HT-29 (cell line): ENCODE data around the gene SCG5. TPM values are rescaled to one million over a fixed set of nuclear protein-coding genes. Genes with fewer than 3 reads are reported as not detected.

ENCODE experiments used
- DNase-seq: peaks from one replicate; pipeline ENCODE4 v3.0.0-alpha.2; 2015; ENCODE audit warnings: low spot score
- total RNA-seq: library from RNA; depleted of rRNA; stranded (reverse); fragments of >200 nt; shearing (Covaris generic); gene quantifications from 2 replicates; pipeline ENCODE4 v1.2.3, GENCODE V29; 2014

Gene SCG5
- total RNA-seq, 1 experiment from 2014 or later, result 0.25 TPM

DNA sequence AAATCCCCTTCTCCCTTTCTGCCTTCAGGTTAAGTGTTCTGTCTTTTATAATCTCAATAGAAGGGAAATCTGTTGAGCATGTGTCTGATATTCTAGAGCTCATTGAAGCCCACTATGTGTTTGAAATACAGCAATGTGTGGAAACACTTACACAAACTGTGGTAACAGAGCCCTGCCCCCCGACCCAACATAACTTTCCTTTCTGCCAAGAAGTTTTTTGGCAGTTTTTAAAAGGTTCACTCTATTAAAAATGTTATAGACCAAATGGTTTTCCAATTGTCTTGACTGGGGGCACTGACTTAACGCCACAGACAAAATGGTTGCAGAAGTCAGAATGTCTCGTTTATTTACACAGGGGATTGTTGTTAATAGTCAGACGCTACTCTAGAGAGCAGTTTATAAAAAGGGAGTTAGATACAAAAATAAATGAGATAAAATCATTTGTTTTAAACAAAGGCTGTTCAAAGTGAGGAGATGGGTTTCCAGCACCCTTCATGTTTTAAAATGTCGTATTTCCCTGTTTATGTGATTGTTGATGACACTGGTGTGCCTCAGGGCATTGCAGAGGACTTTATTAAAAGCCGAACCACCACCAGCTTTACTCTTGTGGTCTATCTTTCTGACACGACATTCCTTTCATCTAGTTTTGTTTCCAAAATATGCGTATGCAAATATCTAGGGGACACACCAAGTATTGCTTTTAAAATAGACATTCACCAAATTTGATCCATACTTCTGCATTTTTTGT is 49.6 kb downstream of the SCG5 start:
- DNase-seq, result no peak

DNA sequence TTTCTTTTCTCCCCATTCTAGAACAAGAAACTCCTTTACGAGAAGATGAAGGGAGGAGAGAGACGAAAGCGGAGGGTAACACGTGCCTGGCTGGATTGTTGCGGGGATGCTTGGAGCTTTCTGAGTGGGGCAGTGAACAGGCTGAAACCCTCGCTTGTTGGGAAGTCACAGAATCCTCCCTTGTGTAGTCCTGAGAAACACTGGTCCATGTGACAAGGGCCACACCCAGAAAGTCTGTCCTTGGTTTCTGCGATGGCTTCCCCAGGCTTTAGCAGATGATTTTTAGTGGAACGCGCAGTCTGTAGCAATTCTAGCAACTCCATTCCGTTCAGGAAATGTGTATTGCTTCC is 50.2 kb downstream of the SCG5 start:
- DNase-seq, result no peak

DNA sequence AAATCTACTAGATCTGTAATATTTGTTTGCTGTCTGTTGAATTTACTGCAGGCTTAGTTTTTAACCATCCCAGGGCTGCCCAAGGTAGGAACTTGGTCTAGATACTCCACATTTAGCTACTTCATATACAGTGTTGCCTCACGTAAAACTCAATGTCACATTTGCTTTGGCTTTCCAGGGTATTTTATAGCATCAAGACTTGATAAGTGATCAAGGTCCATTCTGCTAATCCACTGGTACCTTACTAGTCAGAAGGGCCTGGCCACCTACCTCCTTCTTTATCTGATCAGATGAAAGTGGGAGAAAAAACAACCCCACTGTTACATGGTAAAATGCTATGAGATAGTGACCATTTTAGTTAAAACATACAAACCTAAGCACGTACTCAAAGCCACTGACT is 50.8 kb downstream of the SCG5 start:
- no peak for DNase-seq

DNA sequence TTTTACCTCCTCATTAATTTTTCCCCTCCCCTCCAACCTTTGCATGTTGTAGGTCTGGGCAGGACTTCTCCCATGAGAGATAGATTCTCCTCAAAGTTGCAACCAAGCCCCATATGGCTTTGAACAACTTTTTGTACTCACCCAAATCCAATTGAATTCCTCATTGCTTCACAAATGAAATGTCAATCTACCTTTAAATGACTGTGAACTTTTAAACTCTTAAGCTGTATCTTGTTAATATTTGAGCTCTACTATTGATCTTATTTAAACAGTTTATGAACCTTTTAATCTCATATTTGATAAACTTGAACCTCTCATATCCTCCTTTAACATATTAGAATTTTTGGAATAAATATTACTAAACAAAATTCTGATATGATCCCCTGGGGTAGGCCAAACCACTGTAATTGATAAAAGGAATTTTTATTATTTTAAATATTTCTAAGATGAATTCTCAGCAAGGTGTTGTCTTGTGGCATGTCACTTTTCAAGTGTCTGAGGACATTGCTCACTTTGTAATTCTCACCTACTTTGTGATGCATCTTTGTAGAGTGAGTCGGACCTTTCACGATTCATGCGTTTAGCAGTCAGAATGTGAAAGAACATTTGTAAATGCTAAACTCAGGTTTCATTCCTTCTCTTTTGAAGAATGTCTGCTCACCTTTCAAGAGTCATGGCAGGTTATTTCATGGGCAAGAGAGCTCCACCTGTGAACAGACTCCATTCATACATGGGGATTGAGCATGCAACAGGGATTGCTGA is 52.9 kb downstream of the SCG5 start:
- DNase-seq, result no peak

DNA sequence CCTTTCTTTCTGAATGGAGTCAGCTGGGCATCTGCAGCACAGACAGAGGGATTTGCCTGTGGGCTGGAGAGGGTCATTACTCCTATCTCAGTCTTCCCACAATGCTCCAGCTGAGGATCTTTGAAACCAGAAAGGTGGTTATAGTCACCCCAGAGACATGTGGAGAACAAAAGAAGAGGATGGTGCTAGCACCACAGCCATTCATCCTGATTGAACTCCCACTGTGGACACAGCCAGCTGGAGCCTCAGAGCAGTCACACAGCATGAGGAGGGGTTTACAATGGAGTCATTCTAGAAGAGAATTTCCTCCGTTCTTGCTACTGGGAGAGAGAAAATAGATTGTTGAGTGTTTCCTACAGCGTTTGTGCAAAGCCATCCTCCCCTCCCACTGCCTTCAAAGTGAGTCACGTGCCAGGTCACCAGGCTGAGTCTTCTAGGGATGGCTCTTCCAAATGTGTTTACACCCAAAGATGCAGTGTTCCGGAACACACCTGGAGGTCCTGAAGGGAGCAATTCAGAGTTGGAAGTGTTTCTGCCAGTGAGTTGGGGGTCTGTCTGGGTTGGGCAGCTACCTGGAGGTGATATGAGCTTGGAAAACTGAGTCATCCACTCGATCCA is 57.4 kb downstream of the SCG5 start:
- no peak for DNase-seq

DNA sequence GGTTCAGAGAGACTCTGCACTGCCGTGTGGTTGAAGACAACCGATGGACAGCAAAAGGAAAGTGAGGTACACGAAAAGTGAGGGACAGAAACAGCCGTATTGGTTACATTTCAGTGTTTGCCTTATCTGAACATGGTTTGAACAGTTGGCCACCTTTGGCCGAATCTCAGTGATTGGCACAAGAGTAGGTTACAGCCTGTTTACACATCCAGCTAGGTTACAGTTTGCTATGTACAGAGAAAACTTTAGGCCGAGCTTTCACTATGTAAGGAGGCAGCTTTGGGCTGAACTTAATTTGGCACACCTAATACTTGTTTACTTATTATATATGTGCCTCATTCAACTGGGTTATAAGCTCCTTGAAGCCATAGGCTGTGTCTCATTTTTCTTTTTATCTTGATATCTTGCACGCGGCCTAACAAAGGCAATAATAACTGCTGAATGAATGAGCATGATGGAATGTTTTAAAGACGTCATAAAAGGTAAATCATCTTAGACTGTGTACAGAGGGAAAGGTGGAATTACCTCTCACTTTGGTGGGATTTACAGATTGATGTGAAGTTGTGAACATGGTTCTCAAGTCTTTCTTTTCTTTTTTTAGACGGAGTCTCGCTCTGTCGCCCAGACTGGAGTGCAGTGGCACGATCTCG is 59.1 kb downstream of the SCG5 start:
- peak; percentile 26 for DNase-seq

DNA sequence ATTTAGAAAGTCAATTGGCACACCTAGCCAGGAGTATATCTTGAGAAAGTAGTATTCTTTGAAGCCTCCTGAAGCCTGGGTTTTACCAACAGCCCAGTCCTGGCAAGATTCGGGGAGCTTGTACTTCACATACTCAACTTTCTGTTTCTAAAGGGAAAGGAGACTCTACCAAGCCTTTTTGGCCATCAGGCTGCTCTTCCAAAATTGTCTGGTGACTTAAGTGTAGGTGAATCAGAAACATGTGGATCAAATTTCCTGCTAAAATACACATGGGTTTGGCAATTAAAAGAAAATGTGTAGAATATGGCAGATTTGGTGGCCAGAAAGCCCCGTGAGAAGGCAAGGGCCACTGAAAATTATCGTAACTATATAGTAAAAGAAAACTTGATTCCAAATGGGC is 60.4 kb downstream of the SCG5 start:
- no peak for DNase-seq

DNA sequence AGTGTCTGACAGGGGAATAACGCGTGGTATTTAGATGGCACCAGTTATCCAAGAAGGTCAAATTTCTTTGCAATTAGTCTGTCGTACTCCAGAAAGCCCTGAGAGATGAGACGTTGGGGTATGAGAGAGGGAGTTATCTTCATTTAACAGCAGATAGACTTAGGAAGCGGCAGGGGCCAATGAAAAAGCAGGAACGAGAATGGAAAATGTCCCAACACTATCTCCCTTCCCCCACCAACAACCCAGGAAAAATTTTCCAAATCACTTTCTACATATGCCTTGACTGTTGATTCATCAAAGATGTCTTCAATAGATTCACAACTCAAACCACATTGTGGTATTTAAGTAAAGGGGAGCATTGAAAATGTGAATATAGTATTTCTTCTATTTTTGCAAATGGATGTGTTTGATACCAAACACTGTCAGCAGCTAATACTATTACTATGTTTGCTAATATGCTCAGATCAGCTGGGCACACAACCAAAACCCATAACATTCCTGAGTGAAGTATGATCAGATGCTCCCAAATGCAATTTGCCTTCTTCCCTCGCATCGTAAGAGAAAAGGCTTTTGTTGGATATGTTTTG is 63.0 kb downstream of the SCG5 start:
- DNase-seq, result no peak

DNA sequence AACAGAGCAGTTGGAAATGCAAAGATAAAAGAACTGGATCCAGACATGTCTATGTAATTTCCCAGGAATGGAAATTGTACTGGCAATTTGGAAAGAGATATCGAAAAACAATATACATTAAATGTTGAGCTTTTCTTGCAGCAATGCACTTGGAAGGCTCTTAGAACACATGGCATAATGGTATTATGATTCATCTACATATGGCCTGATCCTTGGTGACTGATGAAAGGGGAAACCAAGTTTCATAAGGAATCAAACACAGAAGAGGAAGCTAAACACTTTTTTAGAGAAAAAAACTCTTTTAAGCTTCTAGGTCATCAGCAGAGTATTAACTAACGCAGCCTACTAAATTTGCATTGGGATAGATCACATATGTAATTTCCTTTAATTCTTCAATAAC is 63.9 kb downstream of the SCG5 start:
- DNase-seq, result no peak

DNA sequence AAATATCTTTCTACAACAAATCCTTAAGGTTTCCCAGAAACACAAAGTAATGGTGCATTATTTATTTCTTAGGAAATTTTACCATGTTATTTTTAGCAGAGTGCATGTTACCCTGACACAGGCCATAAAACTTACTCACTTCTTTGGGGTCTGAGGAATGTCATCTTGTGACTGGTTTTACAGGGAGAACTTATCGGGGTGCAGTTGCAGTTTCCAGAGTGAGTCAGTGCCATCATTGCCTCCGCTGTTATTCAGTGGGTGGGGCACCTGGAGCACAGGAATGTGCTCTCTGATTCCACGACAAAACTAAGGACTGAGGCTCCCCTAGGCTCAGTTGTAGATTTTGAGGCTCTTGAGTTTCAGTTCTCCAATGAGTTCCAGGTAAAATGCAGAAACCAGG is 65.2 kb downstream of the SCG5 start:
- no peak for DNase-seq

DNA sequence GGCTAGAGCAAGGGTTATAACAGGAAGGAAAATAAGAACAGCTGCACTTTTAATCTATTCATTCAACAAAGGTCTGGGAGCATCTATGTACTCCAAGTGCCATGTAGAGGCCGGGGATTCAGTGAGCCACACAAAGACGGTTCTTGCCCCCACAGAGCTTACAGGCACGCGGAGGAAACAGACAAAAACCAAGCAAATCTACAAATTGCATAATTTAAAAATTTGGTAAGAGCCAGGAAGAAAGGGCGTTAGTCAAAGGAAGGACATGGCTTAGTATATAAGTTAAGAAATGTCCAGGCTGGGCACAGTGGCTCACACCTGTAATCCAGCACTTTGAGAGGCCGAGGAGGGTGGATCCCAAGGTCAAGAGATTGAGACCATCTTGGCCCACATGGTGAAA is 65.9 kb downstream of the SCG5 start:
- DNase-seq, result no peak

DNA sequence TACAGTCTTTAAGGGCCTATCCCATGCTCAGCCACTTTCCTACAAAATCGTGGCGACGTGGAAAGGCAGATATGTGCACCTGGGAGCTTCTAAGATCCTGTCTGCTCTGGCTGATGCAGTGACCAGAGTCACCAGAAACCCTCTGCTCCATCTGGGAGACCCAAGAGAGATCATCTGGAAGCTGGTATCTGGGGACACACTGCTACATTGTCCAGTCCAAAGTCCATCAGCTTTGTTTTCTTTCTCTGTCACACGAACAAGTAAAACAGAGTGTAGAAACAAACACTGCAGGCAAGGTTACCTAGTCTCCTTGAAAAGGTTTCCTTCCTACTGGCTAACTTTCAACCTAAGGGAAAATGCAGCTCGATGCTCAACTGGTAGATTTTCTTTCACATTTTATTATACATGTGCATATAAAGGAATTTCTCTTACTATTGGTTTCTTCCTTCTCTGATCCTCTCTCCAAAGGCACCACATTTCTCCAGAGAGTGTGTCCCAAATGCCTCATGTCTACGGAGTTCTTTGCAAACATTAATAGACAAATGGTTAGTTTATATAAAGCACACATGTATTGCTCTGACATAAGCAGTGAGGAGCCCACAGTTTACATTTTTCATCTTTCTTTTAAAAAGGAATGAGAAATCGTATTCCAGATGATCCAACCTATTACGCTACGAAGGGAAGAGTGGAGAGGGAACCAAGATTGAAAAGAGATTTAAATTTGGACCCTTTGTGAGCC is 68.0 kb downstream of the SCG5 start:
- no peak for DNase-seq

DNA sequence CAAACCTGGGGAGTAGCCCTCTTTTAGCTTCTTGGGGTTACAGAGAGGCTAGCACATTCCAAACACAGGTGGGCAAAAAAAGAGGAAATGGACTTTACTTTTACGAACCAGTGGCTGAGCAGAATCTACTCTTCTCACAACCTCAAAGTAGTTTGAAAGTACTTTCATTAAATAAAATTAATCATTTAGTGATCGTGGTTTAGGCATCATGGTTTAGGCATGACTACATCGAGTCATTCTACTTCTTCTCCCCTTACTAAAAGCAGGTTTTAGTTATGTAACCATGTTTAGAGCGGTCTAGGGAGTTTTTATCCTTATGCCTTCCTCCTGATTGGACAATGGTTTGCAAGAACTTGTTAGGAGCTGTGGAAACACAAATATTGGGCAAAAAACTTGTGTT is 73.8 kb downstream of the SCG5 start:
- DNase-seq, result no peak

DNA sequence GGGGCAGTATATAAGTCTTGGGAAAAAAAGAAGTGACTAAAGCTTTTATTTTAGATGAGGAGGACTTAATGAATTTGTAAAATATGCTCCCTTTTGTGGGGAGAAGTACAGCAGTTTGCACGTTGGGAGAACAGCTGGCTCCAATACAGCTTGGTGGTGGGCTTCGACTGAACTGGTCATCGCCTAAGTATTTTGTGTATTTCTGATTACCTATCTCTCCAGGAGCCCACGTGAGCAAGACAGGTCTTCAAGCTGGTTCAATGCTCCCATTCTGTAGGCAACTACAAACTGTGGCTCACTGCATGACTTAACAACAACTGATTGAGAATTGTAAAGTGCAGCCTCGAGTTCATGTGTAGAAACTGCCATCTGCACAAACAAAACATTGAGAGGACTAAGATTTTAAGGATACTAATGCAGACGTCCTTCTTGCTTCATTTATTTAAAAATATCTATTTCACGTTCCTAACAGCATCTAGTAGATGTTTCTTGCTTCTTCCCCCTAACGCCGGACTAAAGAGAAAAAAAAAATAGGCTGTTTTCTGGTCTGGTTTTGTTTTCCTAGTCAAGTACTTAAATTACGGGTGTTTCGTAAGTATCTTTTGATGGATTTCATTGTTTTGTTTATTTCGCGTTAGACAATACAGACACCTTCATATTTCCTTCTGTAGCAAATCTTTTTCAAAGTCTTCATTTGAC is 74.9 kb downstream of the SCG5 start:
- DNase-seq, result no peak

DNA sequence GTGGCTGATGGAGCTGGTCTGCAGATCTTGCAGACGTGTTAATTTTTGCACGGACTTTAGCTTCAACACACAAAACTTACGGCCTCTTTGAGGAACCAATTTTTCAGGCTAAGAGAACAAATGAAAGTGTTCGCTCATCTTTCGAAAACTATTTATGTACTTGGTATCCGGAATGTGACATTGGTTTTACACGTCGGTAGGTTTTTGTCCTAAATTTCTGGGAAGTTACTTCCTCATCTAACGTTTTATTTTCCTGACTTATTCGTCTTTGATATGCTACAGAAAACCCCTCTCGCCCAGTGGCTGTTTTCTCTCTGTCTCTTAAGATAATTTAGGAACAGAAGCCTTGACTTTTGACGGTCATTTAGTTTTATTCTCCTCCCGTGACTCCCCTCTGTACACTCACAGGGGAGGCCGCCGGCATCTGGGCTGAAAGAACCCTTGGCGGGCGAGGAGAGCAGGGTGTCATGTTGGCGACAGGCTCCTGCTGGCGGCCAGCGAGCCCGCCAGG is 75.5 kb downstream of the SCG5 start:
- no peak for DNase-seq

DNA sequence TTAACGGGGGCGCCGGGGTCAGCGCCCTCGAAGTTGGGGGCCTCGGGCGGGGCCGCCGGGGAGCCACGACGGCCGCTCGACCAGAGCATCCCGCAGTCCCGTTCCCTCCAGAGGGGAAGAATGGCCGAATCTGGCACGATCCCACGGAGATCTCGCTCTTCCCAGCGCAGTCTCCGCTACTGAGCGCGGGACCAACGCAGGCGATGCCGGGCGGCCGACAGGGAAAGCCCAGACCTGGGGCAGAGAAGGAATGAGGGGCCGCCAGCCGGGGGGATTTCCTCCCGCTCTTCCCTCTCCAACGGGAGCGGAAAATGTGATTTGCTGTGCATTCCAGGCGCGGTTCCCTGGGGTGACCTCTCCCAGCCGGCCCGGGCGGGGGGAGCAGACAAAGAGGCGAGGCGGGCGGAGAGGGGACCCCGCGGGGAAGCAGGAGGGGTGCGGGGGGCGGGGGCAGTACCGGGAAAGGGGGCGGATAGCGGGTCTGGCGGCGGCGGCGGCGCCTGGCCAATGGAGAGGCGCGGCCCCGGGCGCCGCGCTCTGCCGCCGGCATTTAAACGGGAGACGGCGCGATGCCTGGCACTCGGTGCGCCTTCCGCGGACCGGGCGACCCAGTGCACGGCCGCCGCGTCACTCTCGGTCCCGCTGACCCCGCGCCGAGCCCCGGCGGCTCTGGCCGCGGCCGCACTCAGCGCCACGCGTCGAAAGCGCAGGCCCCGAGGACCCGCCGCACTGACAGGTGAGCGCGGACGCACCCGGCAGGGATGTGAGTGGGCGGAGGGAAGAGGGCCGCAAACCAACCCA is 76.1 kb downstream of the SCG5 start, which contains the start of gene GREM1:
TSS of gene GREM1 (plus strand) at position 579 of the 801 bp plus-strand sequence. CDS start 12,687 bp downstream, outside the sequence.
- DNase-seq, result no peak

DNA sequence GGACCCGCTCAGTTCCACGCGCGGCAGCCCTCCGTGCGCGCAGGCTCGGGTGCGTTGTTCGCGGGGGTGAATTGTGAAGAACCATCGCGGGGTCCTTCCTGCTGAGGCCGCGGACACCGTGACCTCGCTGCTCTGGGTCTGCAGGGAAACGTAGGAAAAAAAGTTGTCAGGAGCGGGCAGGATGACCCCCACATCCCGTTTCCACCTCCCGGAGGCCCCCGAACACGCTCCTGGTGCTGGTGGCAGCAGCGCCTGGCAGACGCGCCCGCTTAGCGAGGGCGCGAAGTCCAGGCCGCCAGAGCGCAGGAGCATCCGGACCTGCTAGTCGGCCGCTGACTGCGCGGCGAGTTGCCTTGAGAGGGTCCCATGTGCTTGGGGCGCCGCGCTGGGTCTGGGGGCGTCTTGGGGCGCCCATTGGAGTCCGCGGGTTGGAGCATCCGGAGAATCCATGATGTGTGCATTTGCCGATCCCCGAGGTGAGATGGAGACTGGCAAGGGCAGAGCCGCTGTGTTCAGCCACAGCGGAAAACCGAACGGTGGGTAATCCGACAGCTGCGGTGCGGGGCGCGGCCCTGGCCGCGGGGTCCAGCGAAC is 76.8 kb downstream of the SCG5 start:
- no peak for DNase-seq

DNA sequence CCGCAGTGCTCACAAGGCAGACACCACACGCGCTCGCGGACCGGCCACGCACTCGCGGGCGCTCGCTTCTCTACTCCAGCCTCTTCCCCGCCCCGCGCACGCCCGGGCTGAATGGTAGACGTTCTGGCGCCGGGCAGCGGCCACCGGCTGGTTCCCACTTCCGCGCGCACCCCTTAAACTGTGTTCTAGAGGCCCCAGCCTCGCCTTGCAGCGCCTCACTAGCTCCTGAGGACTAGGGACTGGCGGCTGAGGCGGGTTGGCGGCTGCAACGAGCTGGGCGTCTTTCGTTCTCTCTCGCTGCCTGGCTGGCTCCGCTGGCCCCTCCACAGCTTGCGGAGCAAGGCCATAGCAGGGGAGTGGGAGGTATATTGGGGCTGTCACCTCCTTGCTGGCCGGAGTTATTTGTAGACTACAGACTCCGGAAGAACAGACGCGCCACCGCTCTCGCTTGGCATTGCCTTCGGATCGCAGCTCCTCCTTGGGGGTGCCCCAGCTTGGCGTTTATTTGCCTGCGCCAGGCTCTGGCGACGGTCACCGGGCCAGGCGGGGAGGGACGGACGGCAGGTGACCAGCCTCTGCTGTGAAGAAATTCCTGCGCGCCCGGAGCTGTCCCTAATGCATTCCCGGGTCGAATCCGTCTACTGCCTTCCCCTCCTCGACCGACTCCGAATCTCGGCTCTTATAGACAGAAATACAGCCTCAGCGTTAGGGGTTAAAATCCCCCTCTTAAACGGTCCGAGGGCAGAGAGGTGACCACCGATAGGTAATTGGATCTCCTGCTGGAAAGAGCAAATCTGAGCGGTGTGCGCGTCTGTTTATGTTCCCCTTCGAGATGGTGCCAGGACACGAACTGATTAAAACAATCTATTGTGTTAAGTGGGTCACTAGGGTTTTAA is 77.6 kb downstream of the SCG5 start:
- DNase-seq, result no peak
